HEK293T (cell line): ENCODE data around the gene ECHDC1.

Source experiments
- CTCF ChIA-PET: fragments of 350-600 bp; formaldehyde crosslinking; extraction: SDS; loops from one replicate; lab custom pipeline; 2021; ENCODE audit warnings: antibody characterized with exemption, inconsistent platforms; lab: Yijun Ruan, JAX
- POLR2A ChIA-PET: fragments of 350-600 bp; formaldehyde crosslinking; extraction: SDS; loops from one replicate; lab custom pipeline; 2020; ENCODE audit warnings: antibody characterized with exemption, inconsistent platforms; lab: Yijun Ruan, JAX
- DNase-seq: peaks from one replicate; pipeline ENCODE4 v3.0.0; 2012; ENCODE audit warnings: mixed read lengths; ENCODE audit errors: extremely low spot score
- ARNT ChIP-seq: fragments of 450-650 bp; IDR thresholded peaks from 2 replicates; pipeline ENCODE4 v1.6.1; 2017; ENCODE audit warnings: mild to moderate bottlenecking
- BHLHE40 ChIP-seq: fragments of 450-650 bp; IDR thresholded peaks from 2 replicates; pipeline ENCODE4 v1.6.1; 2016; ENCODE audit warnings: mild to moderate bottlenecking, moderate library complexity, borderline replicate concordance
- CTBP1 ChIP-seq: fragments of 450-650 bp; IDR thresholded peaks from 2 replicates; pipeline ENCODE4 v1.6.1; 2016; ENCODE audit warnings: borderline replicate concordance
- ELF4 ChIP-seq: fragments of 450-650 bp; IDR thresholded peaks from 2 replicates; pipeline ENCODE4 v1.6.1; 2017; ENCODE audit warnings: antibody characterized with exemption
- FOXA1 ChIP-seq: fragments of 450-650 bp; IDR thresholded peaks from 2 replicates; pipeline ENCODE4 v1.6.1; 2016; ENCODE audit warnings: mild to moderate bottlenecking
- FOXK2 ChIP-seq: fragments of 450-650 bp; IDR thresholded peaks from 2 replicates; pipeline ENCODE4 v1.6.1; 2016; ENCODE audit warnings: mild to moderate bottlenecking
- FOXM1 ChIP-seq: fragments of 450-650 bp; IDR thresholded peaks from 2 replicates; pipeline ENCODE4 v1.6.1; 2017; ENCODE audit warnings: mild to moderate bottlenecking, borderline replicate concordance
- HDGF ChIP-seq: fragments of 450-650 bp; IDR thresholded peaks from 2 replicates; pipeline ENCODE4 v1.6.1; 2017; ENCODE audit warnings: antibody characterized with exemption, borderline replicate concordance
- L3MBTL2 ChIP-seq: fragments of 450-650 bp; conservative IDR thresholded peaks from 2 replicates; pipeline ENCODE4 v1.6.1; 2016; ENCODE audit warnings: mild to moderate bottlenecking
- LEF1 ChIP-seq: fragments of 450-650 bp; IDR thresholded peaks from 2 replicates; pipeline ENCODE4 v1.6.1; 2017; ENCODE audit warnings: mild to moderate bottlenecking, borderline replicate concordance
- NFRKB ChIP-seq: fragments of 450-650 bp; IDR thresholded peaks from 2 replicates; pipeline ENCODE4 v1.6.1; 2016; ENCODE audit warnings: mild to moderate bottlenecking, moderate library complexity
- PKNOX1 ChIP-seq: fragments of 450-650 bp; IDR thresholded peaks from 2 replicates; pipeline ENCODE4 v1.6.1; 2016
- SP1 ChIP-seq: fragments of 450-650 bp; IDR thresholded peaks from 2 replicates; pipeline ENCODE4 v1.6.1; 2017
- SUZ12 ChIP-seq: fragments of 450-650 bp; IDR thresholded peaks from 2 replicates; pipeline ENCODE4 v1.6.1; 2016; ENCODE audit warnings: mild to moderate bottlenecking
- TARDBP ChIP-seq: fragments of 450-650 bp; IDR thresholded peaks from 2 replicates; pipeline ENCODE4 v1.6.1; 2016
- ZNF384 ChIP-seq: fragments of 450-650 bp; IDR thresholded peaks from 2 replicates; pipeline ENCODE4 v1.6.1; 2016

The ECHDC1 gene

GRCh38 chr6:127376685-127377084, 33.3 kb upstream of the ECHDC1 start:
- ChIA-PET POLR2A (no interaction called here), CTCF (no interaction called here)
- TF ChIP-seq FOXM1 = no peak
- TF ChIP-seq NFRKB = no peak
- TF ChIP-seq CTBP1 = no peak
- TF ChIP-seq BHLHE40 = no peak
- TF ChIP-seq FOXA1 = no peak
- no peak for TF ChIP-seq SUZ12
- no peak for TF ChIP-seq ELF4
- no peak for TF ChIP-seq FOXK2
- no peak for TF ChIP-seq ZNF384
- no peak for TF ChIP-seq SP1
- no peak for TF ChIP-seq L3MBTL2
- no peak for TF ChIP-seq HDGF
- TF ChIP-seq LEF1 = no peak
- no peak for TF ChIP-seq ARNT
- TF ChIP-seq TARDBP = no peak
- no peak for TF ChIP-seq PKNOX1
- no peak for DNase-seq

- no peak for DNase-seq
- CTCF ChIA-PET = no interaction called here
- TF ChIP-seq NFRKB (no peak), HDGF (no peak), ELF4 (no peak), CTBP1 (no peak), FOXA1 (no peak), BHLHE40 (no peak), LEF1 (no peak), PKNOX1 (no peak), ZNF384 (no peak), ARNT (no peak), FOXK2 (no peak), FOXM1 (no peak)
- POLR2A ChIA-PET = no interaction called here
Observed at GRCh38 chr6:127367023-127367375, 23.6 kb upstream of the ECHDC1 start.

- ChIA-PET POLR2A (no interaction called here), CTCF (no interaction called here)
- DNase-seq = no peak
- no peak for TF ChIP-seq NFRKB
- TF ChIP-seq SUZ12 = no peak
- no peak for TF ChIP-seq HDGF
- TF ChIP-seq PKNOX1 = no peak
- TF ChIP-seq ELF4 = no peak
- TF ChIP-seq ZNF384 = no peak
- TF ChIP-seq TARDBP = no peak
- no peak for TF ChIP-seq LEF1
- TF ChIP-seq SP1 = no peak
- no peak for TF ChIP-seq FOXK2
- TF ChIP-seq ARNT = no peak
- TF ChIP-seq L3MBTL2 = no peak
Observed at GRCh38 chr6:127366282-127367022, 23.0 kb upstream of the ECHDC1 start.

GRCh38 chr6:127365874-127366273, 22.5 kb upstream of the ECHDC1 start:
- POLR2A ChIA-PET = no interaction called here
- DNase-seq = no peak
- CTCF ChIA-PET = interaction anchor here (0.5 kb wide), 1 partner anchor 20 kb away, joined by 5 read pairs; no protein-coding TSS in a partner anchor
- TF ChIP-seq SP1 = no peak
- no peak for TF ChIP-seq L3MBTL2
- TF ChIP-seq HDGF = no peak

GRCh38 chr6:127352524-127352923, 9.1 kb upstream of the ECHDC1 start:
- ChIA-PET CTCF (interaction anchor here (0.7 kb wide), 1 partner anchor 23 kb away, joined by 3 read pairs; no protein-coding TSS in a partner anchor), POLR2A (no interaction called here)
- no peak for DNase-seq
- TF ChIP-seq BHLHE40 (no peak), LEF1 (no peak), TARDBP (no peak), ZNF384 (no peak), L3MBTL2 (no peak), PKNOX1 (no peak), HDGF (no peak), FOXM1 (no peak), ELF4 (no peak)

GRCh38 chr6:127349980-127350379, 6.6 kb upstream of the ECHDC1 start:
- DNase-seq = no peak
- POLR2A ChIA-PET = no interaction called here
- TF ChIP-seq PKNOX1 (no peak), FOXA1 (no peak), ZNF384 (no peak), NFRKB (no peak), ELF4 (no peak), LEF1 (no peak), FOXM1 (no peak), HDGF (no peak), SUZ12 (no peak), TARDBP (no peak), BHLHE40 (no peak), SP1 (no peak), ARNT (no peak), FOXK2 (no peak), L3MBTL2 (no peak), CTBP1 (no peak)
- CTCF ChIA-PET = no interaction called here
